IPS DF 6.9 (cell line): Measurements from ENCODE around the gene INO80C.

ENCODE experiments used
- DNase-seq: peaks from one replicate; pipeline ENCODE4 v3.0.0-alpha.2; 2013; ENCODE audit warnings: low read depth, low spot score
- H3K27ac ChIP-seq: one replicate; pipeline ENCODE4 v1.5.1; 2013; ENCODE audit warnings: low read length, control low read depth
- H3K27me3 ChIP-seq: 2 replicates; pipeline ENCODE4 v1.6.1; 2013; ENCODE audit warnings: mild to moderate bottlenecking, low read length; ENCODE audit not compliant: control insufficient read depth, insufficient read depth
- H3K36me3 ChIP-seq: 2 replicates; pipeline ENCODE4 v1.6.1; 2013; ENCODE audit warnings: low read length; ENCODE audit not compliant: control insufficient read depth, insufficient read depth
- H3K4me1 ChIP-seq: 2 replicates; pipeline ENCODE4 v1.6.1; 2013; ENCODE audit warnings: low read length; ENCODE audit not compliant: control insufficient read depth, insufficient read depth
- H3K4me3 ChIP-seq: 2 replicates; pipeline ENCODE4 v1.5.1; 2013; ENCODE audit warnings: mild to moderate bottlenecking, low read length
- H3K9me3 ChIP-seq: 2 replicates; pipeline ENCODE4 v1.6.1; 2013; ENCODE audit warnings: low read length, inconsistent platforms; ENCODE audit not compliant: control insufficient read depth, insufficient read depth
- WGBS: extraction: QIAGEN DNeasy Blood & Tissue Kit; methylation state at CpG from one replicate; pipeline ENCODE4 v1.1.7; 2013; ENCODE audit warnings: mixed read lengths, missing lambda C conversion rate; ENCODE audit not compliant: insufficient read length, insufficient coverage; 5-methylcytosine and 5-hydroxymethylcytosine counted together

Gene INO80C

DNA sequence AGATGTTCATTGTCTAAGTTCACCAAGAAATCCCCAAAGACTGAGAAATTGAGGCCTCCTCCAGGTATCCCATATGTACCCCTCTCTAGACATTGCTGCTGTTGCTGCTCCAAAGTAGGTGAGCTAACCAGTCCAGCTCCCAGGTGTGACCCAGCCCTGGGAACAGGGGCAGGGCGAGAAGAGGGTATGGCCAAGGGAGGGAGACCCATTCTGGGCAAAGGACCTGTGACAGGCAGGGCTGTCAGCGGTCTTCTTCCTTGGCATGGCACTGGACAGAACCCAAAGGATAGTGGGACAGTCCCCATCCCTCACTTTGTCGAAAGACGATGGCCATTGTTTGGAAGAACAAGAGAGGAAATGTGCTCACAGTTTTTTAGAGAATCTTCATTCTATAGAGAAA is 7.2 kb upstream of the INO80C start:
- no peak overlapping the region for H3K27ac ChIP-seq
- H3K36me3 ChIP-seq = no peaks in the 10 kb centered on the region
- WGBS = no CpG with 5 or more reads among the region's 4 CpGs
- peaks cover 1% of the 10 kb centered on the region; the same call in 1 of the 2 replicates for H3K4me1 ChIP-seq
- DNase-seq = no peak
- no peaks in the 10 kb centered on the region for H3K27me3 ChIP-seq
- no peak overlapping the region for H3K4me3 ChIP-seq
- H3K9me3 ChIP-seq = no peaks in the 10 kb centered on the region

GRCh38 chr18:35502052-35502451 is 4.3 kb upstream of the INO80C start:
- H3K4me1 ChIP-seq = peaks cover 2% of the 10 kb centered on the region; the same call in 1 of the 2 replicates
- no CpG with 5 or more reads among the region's 3 CpGs for WGBS
- DNase-seq = no peak

GRCh38 chr18:35501369-35501768 is 3.6 kb upstream of the INO80C start:
- no peak for DNase-seq
- Histone ChIP-seq H3K36me3 (no peaks in the 10 kb centered on the region), H3K4me3 (no peak overlapping the region), H3K9me3 (no peaks in the 10 kb centered on the region), H3K27me3 (no peaks in the 10 kb centered on the region), H3K4me1 (peaks cover 3% of the 10 kb centered on the region; the same call in 1 of the 2 replicates), H3K27ac (no peak overlapping the region)
- WGBS = no CpG with 5 or more reads among the region's 7 CpGs

More at GRCh38 chr18:35502052-35502451, 4.3 kb upstream of the INO80C start:
- H3K27me3 ChIP-seq = no peaks in the 10 kb centered on the region
- no peaks in the 10 kb centered on the region for H3K36me3 ChIP-seq
- no peak overlapping the region for H3K27ac ChIP-seq
- no peaks in the 10 kb centered on the region for H3K9me3 ChIP-seq
- H3K4me3 ChIP-seq = no peak overlapping the region

DNA sequence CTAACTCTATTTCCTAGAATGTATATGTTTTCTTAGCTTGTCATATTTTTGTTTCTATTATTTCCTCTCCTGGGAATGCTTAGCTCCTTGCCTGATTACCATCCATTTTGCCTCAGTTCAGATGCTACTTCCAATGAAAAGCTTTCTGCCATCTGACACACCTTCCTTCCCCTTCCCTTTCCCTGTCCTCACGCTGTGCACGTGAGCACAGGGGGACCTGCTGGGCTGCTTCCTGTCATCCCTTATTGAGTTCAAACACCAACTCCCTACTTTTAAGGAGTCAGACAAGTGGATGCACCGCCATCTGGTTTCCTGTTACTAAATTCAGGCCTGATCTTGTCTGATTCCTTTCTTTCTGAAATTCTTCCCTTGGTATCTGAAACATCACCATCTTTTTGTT is 2.4 kb upstream of the INO80C start:
- no CpG with 5 or more reads among the region's 3 CpGs for WGBS

DNA sequence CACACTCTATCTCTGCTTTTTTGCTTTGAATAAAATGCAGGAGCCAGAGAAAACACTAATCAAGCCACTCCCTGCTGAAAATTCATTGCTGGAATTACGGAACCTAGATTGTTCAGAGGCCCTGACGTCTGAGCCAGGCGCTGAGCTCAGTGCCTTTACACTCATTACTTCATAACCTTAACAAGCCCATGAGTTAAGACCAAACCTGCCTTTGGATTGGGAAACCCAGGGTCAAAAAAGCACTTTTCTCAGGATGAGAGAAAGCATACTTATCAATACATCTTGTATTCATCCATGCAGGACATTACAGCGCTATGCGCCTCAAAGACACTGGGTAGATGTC is 762 bp downstream of the INO80C start:
- peak overlapping the region; percentile 89; the same call in 1 of the 2 replicates for H3K4me3 ChIP-seq
- WGBS = no CpG with 5 or more reads among the region's 5 CpGs
- H3K9me3 ChIP-seq = no peaks in the 10 kb centered on the region
- H3K4me1 ChIP-seq = peaks cover 3% of the 10 kb centered on the region
- H3K36me3 ChIP-seq = no peaks in the 10 kb centered on the region
- no peak overlapping the region for H3K27ac ChIP-seq
- DNase-seq = no peak
- H3K27me3 ChIP-seq = no peaks in the 10 kb centered on the region

More for the DNA sequence above, 2.4 kb upstream of the INO80C start:
- Histone ChIP-seq H3K27ac (no peak overlapping the region), H3K4me3 (no peak overlapping the region), H3K27me3 (no peaks in the 10 kb centered on the region), H3K4me1 (peaks cover 3% of the 10 kb centered on the region; the same call in 1 of the 2 replicates), H3K36me3 (no peaks in the 10 kb centered on the region), H3K9me3 (no peaks in the 10 kb centered on the region)
- DNase-seq = no peak

DNA sequence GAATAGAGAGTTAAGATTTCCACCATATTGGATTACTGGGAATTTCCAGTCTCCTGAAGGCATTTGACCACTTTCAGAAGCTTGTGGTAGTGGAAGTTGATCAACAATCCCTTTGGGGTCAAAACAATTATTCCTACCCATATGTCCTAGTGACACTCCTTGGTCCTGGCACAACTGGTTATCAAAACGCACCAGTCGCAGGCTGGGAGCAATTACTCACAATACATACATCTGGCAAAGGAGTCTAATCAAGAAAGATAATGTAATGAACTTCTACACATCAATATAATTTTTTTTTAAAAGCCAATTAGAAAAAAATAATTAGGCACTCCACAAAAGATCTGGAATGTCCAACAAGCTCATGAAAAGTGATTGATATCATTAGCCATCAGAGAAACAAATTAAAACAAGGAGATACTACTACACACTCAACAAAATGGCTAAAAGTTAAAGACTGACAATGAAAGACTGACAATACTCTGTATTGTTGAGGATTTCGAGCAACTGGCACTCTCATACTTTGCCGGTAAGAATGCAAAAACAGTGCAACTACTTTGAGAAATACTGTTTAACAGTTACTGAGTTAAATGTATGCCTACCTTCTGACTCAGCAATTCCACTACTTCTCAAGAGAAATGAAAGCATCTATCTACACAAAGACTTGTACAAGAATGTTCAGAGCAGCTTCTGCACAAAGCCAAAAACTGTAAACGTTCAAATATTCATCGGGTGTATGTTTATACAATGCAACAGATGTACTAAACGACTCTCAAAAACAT is 2.0 kb downstream of the INO80C start:
- Histone ChIP-seq H3K27me3 (no peaks in the 10 kb centered on the region), H3K36me3 (no peaks in the 10 kb centered on the region), H3K9me3 (no peaks in the 10 kb centered on the region), H3K4me1 (peaks cover 6% of the 10 kb centered on the region), H3K4me3 (no peak overlapping the region), H3K27ac (no peak overlapping the region)
- DNase-seq = no peak
- no CpG with 5 or more reads among the region's 7 CpGs for WGBS

DNA sequence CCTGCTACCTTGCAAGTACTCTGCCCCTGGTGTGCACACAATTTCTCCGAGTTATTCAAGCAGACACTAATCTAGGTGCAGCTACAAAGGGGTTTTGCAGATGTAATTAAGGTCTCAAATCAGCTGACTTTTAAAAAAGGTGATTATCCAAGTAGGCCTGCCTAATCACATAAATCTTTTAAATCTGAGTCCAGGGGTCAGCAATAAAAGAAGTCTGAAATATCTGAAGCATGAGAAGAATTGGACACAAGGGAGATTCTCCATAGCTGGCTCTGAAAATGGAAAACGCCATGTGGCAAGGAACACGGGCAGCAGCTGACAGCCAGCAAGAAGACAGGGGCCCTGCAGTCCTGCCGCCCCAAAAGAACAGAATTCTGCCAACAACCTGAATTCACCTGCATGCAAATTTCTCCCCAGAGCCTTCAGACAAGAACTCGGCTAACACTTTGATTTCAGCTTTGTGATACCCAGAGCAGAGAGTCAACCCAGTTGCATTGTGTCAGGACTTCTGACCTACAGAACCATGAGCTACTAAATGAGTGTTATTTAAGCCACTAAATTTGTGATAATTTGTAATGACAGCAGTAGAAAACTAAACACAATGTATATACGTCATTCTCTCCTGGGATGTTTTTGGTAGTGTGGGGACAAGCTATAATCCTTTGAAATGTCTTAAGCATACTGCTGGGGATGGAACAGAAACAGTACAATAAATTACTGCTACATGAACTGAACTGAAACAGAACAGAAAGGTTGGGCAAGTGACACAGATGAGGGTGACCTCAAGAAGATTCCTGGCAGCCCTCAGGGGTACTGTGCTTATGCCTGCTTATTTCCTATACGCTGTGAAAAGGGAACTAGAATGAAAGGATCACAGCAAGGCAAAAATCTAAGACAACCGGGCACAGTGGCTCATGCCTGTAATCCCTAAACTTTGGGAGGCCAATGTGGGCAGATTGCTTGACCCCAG is 3.2 kb downstream of the INO80C start:
- Histone ChIP-seq H3K4me3 (no peak overlapping the region), H3K27ac (no peak overlapping the region), H3K9me3 (no peaks in the 10 kb centered on the region), H3K27me3 (no peaks in the 10 kb centered on the region), H3K4me1 (peaks cover 11% of the 10 kb centered on the region), H3K36me3 (no peaks in the 10 kb centered on the region)
- no CpG with 5 or more reads among the region's 8 CpGs for WGBS
- no peak for DNase-seq

DNA sequence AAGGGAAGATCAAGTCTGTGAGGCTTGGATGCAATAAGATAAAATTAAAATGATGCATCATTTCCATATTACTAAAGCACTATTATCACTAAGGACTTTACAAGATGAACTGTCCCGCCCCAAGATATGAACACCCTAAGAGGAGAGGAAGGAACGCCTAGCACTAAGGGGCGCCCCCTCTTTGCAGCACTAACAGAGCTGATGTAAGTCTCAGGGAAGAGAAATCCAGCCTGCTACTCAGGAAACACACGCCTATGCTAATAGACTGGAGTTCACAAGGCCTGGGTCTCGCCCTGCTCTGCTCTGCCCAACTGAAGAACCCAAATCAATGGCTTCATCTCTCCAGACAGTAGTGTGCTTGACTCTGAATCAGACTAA is 6.1 kb downstream of the INO80C start:
- Histone ChIP-seq H3K4me3 (no peak overlapping the region), H3K4me1 (peaks cover 12% of the 10 kb centered on the region; the same call in 1 of the 2 replicates), H3K9me3 (no peaks in the 10 kb centered on the region), H3K36me3 (no peaks in the 10 kb centered on the region), H3K27me3 (no peaks in the 10 kb centered on the region), H3K27ac (no peak overlapping the region)
- peak; percentile 31 for DNase-seq
- no CpG with 5 or more reads among the region's 5 CpGs for WGBS

DNA sequence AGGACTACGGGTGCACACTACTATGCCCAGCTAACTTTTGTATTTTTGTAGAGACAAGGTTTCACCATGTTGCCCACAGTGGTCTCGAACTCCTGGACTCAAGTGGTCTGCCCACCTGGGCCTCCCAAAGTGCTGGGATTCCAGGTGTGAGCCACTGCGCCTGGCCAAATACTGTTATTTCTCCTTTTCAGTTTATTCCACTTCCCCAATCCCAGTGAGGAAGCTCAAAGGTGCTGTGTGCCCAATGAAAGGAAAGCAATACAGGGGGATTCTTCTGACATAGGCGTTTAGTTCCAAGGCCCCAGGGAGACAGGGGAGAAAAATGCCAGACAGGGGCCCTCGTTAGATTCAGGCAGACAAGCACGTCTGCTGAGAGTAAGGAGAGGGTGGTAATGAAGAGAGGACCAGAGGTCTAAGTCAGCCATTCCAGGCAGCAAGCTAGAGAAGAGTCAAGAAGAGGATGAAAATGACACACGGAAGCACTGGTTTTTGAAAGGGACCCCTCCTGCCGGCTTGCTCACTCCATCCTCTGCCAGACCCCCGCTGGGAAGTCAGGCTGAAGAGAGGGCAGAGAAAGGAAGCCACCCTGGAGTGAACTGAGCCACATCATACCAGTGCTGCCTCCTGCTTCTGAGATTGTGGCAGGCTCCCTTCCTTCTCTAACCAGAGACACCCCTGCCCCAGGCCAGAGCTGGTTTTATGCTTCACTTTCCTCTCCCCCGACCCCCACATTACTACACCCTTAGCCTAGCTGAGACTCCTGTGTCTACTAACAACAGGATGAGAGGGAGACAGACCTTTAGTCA is 6.7 kb downstream of the INO80C start:
- no peaks in the 10 kb centered on the region for H3K36me3 ChIP-seq
- no peak for DNase-seq
- peaks cover 10% of the 10 kb centered on the region; the same call in 1 of the 2 replicates for H3K4me1 ChIP-seq
- no peaks in the 10 kb centered on the region for H3K9me3 ChIP-seq
- H3K27me3 ChIP-seq = no peaks in the 10 kb centered on the region
- no peak overlapping the region for H3K27ac ChIP-seq
- H3K4me3 ChIP-seq = no peak overlapping the region
- no CpG with 5 or more reads among the region's 10 CpGs for WGBS
